ENCODE measurements around the gene TRMT2B. TPM values are rescaled to one million over a fixed set of nuclear protein-coding genes. Genes with fewer than 3 reads are reported as not detected.

The TRMT2B gene
- total and polyA plus RNA-seq, 10 of the 15 experiments (the other 5 are each of a cell fraction or from before 2014, with no cell fraction given) = 2.5 to 14.2 (median 11.5) TPM

- TF ChIP-seq MYC (IDR thresholded peaks at IDR 0.05; ENCODE audit: insufficient read depth, insufficient read length, insufficient replicate concordance, low read length, severe bottlenecking) (no peak), MEF2B (IDR thresholded peaks at IDR 0.05; ENCODE audit: partially characterized antibody, poor library complexity, severe bottlenecking) (no peak), SUPT20H (IDR thresholded peaks at IDR 0.05; ENCODE audit: borderline replicate concordance, control insufficient read depth, low read depth, low read length) (no peak), ASH2L (IDR thresholded peaks at IDR 0.05; ENCODE audit: borderline replicate concordance, low read depth) (no peak), RELA (IDR thresholded peaks at IDR 0.05; ENCODE audit: borderline replicate concordance, partially characterized antibody) (no peak), JUNB (IDR thresholded peaks at IDR 0.05) (no peak), SIN3A (IDR thresholded peaks at IDR 0.05; ENCODE audit: low read depth, low read length) (no peak), RUNX3 (IDR thresholded peaks at IDR 0.05; ENCODE audit: low read length) (no peak), NR2F1 (conservative IDR thresholded peaks at IDR 0.05) (no peak), BCL11A (IDR thresholded peaks at IDR 0.05; ENCODE audit: low read depth, low read length) (no peak), HDGF (IDR thresholded peaks at IDR 0.05) (no peak), YBX1 (IDR thresholded peaks at IDR 0.05) (no peak), NFYB (IDR thresholded peaks at IDR 0.05; ENCODE audit: insufficient read depth, low read depth, low read length) (no peak), POLR2A (IDR thresholded peaks at IDR 0.05; ENCODE audit: low read depth, low read length) (no peak), FOXM1 (IDR thresholded peaks at IDR 0.05; ENCODE audit: low read depth, low read length) (no peak), CHD2 (IDR thresholded peaks at IDR 0.05; ENCODE audit: borderline replicate concordance, low read depth, low read length) (no peak), NFXL1 (IDR thresholded peaks at IDR 0.05; ENCODE audit: borderline replicate concordance) (no peak)
- TF ChIP-seq, protein P1, sequence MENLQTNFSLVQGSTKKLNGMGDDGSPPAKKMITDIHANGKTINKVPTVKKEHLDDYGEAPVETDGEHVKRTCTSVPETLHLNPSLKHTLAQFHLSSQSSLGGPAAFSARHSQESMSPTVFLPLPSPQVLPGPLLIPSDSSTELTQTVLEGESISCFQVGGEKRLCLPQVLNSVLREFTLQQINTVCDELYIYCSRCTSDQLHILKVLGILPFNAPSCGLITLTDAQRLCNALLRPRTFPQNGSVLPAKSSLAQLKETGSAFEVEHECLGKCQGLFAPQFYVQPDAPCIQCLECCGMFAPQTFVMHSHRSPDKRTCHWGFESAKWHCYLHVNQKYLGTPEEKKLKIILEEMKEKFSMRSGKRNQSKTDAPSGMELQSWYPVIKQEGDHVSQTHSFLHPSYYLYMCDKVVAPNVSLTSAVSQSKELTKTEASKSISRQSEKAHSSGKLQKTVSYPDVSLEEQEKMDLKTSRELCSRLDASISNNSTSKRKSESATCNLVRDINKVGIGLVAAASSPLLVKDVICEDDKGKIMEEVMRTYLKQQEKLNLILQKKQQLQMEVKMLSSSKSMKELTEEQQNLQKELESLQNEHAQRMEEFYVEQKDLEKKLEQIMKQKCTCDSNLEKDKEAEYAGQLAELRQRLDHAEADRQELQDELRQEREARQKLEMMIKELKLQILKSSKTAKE (IDR thresholded peaks at IDR 0.05; ENCODE audit: low read depth, poor library complexity, severe bottlenecking) = no peak
- TF ChIP-seq, protein P2, sequence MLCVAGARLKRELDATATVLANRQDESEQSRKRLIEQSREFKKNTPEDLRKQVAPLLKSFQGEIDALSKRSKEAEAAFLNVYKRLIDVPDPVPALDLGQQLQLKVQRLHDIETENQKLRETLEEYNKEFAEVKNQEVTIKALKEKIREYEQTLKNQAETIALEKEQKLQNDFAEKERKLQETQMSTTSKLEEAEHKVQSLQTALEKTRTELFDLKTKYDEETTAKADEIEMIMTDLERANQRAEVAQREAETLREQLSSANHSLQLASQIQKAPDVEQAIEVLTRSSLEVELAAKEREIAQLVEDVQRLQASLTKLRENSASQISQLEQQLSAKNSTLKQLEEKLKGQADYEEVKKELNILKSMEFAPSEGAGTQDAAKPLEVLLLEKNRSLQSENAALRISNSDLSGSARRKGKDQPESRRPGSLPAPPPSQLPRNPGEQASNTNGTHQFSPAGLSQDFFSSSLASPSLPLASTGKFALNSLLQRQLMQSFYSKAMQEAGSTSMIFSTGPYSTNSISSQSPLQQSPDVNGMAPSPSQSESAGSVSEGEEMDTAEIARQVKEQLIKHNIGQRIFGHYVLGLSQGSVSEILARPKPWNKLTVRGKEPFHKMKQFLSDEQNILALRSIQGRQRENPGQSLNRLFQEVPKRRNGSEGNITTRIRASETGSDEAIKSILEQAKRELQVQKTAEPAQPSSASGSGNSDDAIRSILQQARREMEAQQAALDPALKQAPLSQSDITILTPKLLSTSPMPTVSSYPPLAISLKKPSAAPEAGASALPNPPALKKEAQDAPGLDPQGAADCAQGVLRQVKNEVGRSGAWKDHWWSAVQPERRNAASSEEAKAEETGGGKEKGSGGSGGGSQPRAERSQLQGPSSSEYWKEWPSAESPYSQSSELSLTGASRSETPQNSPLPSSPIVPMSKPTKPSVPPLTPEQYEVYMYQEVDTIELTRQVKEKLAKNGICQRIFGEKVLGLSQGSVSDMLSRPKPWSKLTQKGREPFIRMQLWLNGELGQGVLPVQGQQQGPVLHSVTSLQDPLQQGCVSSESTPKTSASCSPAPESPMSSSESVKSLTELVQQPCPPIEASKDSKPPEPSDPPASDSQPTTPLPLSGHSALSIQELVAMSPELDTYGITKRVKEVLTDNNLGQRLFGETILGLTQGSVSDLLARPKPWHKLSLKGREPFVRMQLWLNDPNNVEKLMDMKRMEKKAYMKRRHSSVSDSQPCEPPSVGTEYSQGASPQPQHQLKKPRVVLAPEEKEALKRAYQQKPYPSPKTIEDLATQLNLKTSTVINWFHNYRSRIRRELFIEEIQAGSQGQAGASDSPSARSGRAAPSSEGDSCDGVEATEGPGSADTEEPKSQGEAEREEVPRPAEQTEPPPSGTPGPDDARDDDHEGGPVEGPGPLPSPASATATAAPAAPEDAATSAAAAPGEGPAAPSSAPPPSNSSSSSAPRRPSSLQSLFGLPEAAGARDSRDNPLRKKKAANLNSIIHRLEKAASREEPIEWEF (IDR thresholded peaks at IDR 0.05; ENCODE audit: insufficient replicate concordance, low read depth, low read length) = no peak
- no peak for DNase-seq (ENCODE audit: low read depth, low spot score)
- SMC1A ChIA-PET (ENCODE audit: uncharacterized antibody, unreplicated experiment) = interaction anchor here (1.0 kb wide), 1 partner anchor 268 kb away, joined by 4 read pairs; the partner anchor contains the start of gene TIMM8A
- no peak for ATAC-seq
- Histone ChIP-seq H3K36me3 (ENCODE audit: control insufficient read depth in 2 of 2, insufficient read depth in 2 of 2, low read length in 1 of 2) (no peaks in the 10 kb centered on the region), H3K9me3 (replicated peaks; ENCODE audit: control insufficient read depth, insufficient read depth, low read length) (no peaks in the 10 kb centered on the region), H2AFZ (ENCODE audit: control insufficient read depth, low read depth, low read length) (no peak overlapping the region), H3K79me2 (ENCODE audit: control insufficient read depth, insufficient read depth, low read length) (no peaks in the 10 kb centered on the region), H3K4me1 (ENCODE audit: control insufficient read depth, insufficient read depth, low read length) (no peaks in the 10 kb centered on the region), H3K27me3 (replicated peaks in 1 of 2; ENCODE audit: control insufficient read depth in 2 of 2, insufficient read depth in 2 of 2, low read length in 1 of 2) (peaks cover 0 to 2% of the 10 kb centered on the region in 2 experiments; a peak in 3 of 4 replicates), H3K4me3 (no peak overlapping the region), H3K4me2 (ENCODE audit: control insufficient read depth, insufficient read depth) (no peak overlapping the region), H3K9ac (ENCODE audit: control insufficient read depth, insufficient read depth, low read length) (no peak overlapping the region), H3K27ac (ENCODE audit: control insufficient read depth, insufficient read depth) (no peak overlapping the region), H4K20me1 (ENCODE audit: control insufficient read depth, insufficient read depth) (no peaks in the 10 kb centered on the region)
- CTCF ChIA-PET = no interaction called here
- in situ Hi-C loops (cut with MboI) (no loop called here), intact Hi-C loops (cut with micrococcal nuclease; ENCODE audit: unreplicated experiment) (no loop called here)
- WGBS (ENCODE audit: insufficient coverage, insufficient replicate concordance, low lambda C conversion rate, missing lambda C conversion rate) = 18% methylated on average over 3 of the region's 3 CpGs
- POLR2A ChIA-PET = no interaction called here
- BruUV-seq (replicated peaks) = no TSS peak
- RAD21 ChIA-PET (ENCODE audit: unreplicated experiment) = no interaction called here
- FAIRE-seq = no peak
Observed at GRCh38 chrX:101081231-101081630, 29.3 kb upstream of the TRMT2B start.

Data from GM12878 (cell line).